PC-3 (cell line): Measurements from ENCODE around the gene DGKD. TPM values are rescaled to one million over a fixed set of nuclear protein-coding genes. Genes with fewer than 3 reads are reported as not detected.

Experiments
- ATAC-seq: fragments of 200-7000 bp; cut with Tn5 transposase; 2 replicates; pipeline ENCODE4 v1.9.1; 2020; ENCODE audit warnings: mild to moderate bottlenecking, moderate library complexity
- BruUV-seq: library from RNA; stranded (reverse); fragments of 400-500 nt; replicated peaks from 2 replicates; lab custom pipeline; 2021; lab: Mats Ljungman, UMichigan
- CTCF ChIA-PET: fragments of 300-600 bp; sonication (Branson Sonifier 250); formaldehyde crosslinking; loops from one replicate; lab custom pipeline; 2022; ENCODE audit warnings: antibody characterized with exemption; lab: Charles Lee
- POLR2A ChIA-PET: fragments of 300-600 bp; sonication (Branson Sonifier 250); formaldehyde crosslinking; loops from one replicate; lab custom pipeline; 2022; ENCODE audit warnings: antibody characterized with exemption; ENCODE audit not compliant: unreplicated experiment; lab: Charles Lee
- DNase-seq: peaks from one replicate; pipeline ENCODE4 v3.0.0-alpha.2; 2015
- H2AFZ ChIP-seq: fragments of 300-600 bp; sonication (generic); 2 replicates; pipeline ENCODE4 v1.6.0; 2016; ENCODE audit warnings: antibody characterized with exemption, low read length
- H3F3A ChIP-seq: fragments of 300-600 bp; sonication (generic); one replicate; pipeline ENCODE4 v1.6.0; 2017; ENCODE audit warnings: antibody characterized with exemption, low read length, control low read depth, mild to moderate bottlenecking; ENCODE audit not compliant: unreplicated experiment
- H3K27ac ChIP-seq: fragments of 300-600 bp; sonication (generic); 2 replicates; pipeline ENCODE4 v1.5.1; 2016; ENCODE audit warnings: mild to moderate bottlenecking, low read length
- H3K27me3 ChIP-seq: fragments of 300-600 bp; sonication (generic); 2 replicates; pipeline ENCODE4 v1.6.1; 2016; ENCODE audit warnings: low read length, mixed read lengths
- H3K36me3 ChIP-seq: fragments of 300-600 bp; sonication (generic); 2 replicates; pipeline ENCODE4 v1.6.1; 2016; ENCODE audit warnings: low read depth, mixed run types, low read length, mixed read lengths
- H3K4me1 ChIP-seq: fragments of 300-600 bp; sonication (generic); 2 replicates; pipeline ENCODE4 v1.5.1; 2016; ENCODE audit warnings: low read length; ENCODE audit not compliant: insufficient read depth
- H3K4me2 ChIP-seq: fragments of 300-600 bp; sonication (generic); 2 replicates; pipeline ENCODE4 v1.6.0; 2016; ENCODE audit warnings: low read length
- H3K4me3 ChIP-seq: fragments of 300-600 bp; sonication (generic); 2 replicates; pipeline ENCODE4 v1.5.1; 2016; ENCODE audit warnings: mild to moderate bottlenecking, low read length, mixed read lengths
- H3K79me2 ChIP-seq: fragments of 300-600 bp; sonication (generic); 2 replicates; pipeline ENCODE4 v1.6.1; 2017; ENCODE audit warnings: low read length, mixed read lengths
- H3K9ac ChIP-seq: fragments of 300-600 bp; sonication (generic); 2 replicates; pipeline ENCODE4 v1.6.0; 2016; ENCODE audit warnings: mild to moderate bottlenecking, low read length
- H3K9me2 ChIP-seq: fragments of 300-600 bp; sonication (generic); replicated peaks from 2 replicates; pipeline ENCODE4 v1.6.1; 2016; ENCODE audit warnings: mixed run types, low read length, mixed read lengths
- H3K9me3 ChIP-seq: fragments of 300-600 bp; sonication (generic); 2 replicates; pipeline ENCODE4 v1.6.1; 2016; ENCODE audit warnings: low read length, mixed read lengths
- H4K20me1 ChIP-seq: fragments of 300-600 bp; sonication (generic); 2 replicates; pipeline ENCODE4 v1.6.1; 2016; ENCODE audit warnings: low read length, mixed read lengths
- CTCF ChIP-seq: fragments of 300-600 bp; sonication (generic); conservative IDR thresholded peaks from 2 replicates; pipeline ENCODE4 v1.5.1; 2017; ENCODE audit warnings: antibody characterized with exemption, low read depth, mild to moderate bottlenecking, low read length
- EZH2 ChIP-seq: fragments of 300-600 bp; sonication (generic); IDR thresholded peaks from one replicate; pipeline ENCODE4 v1.6.1; 2017; ENCODE audit warnings: antibody characterized with exemption, mild to moderate bottlenecking, low read length; ENCODE audit not compliant: unreplicated experiment
- EZH2phosphoT487 ChIP-seq: fragments of 300-600 bp; sonication (generic); IDR thresholded peaks from 2 replicates; pipeline ENCODE4 v1.6.1; 2018; ENCODE audit warnings: mild to moderate bottlenecking, antibody characterized with exemption, low read length, borderline replicate concordance
- intact Hi-C: fragments of 100-400 bp; cut with micrococcal nuclease; formaldehyde crosslinking; loops from 2 replicates; pipeline ENCODE4 v1.9.0; 2023
- total RNA-seq: library from RNA; depleted of rRNA; stranded (reverse); fragments of >200 nt; gene quantifications from 2 replicates; pipeline ENCODE4 v1.2.3, GENCODE V29; 2014

Gene DGKD
- total RNA-seq, 1 experiment from 2014 or later = 23.3 TPM

GRCh38 chr2:233311241-233311926, 42.9 kb upstream of the DGKD start:
- Histone ChIP-seq H3K27me3 (no peaks in the 10 kb centered on the region), H3K4me2 (no peak overlapping the region), H3K4me1 (no peaks in the 10 kb centered on the region), H3K9ac (no peak overlapping the region), H2AFZ (no peak overlapping the region), H4K20me1 (no peaks in the 10 kb centered on the region), H3K9me3 (no peaks in the 10 kb centered on the region), H3K4me3 (no peak overlapping the region), H3K36me3 (no peaks in the 10 kb centered on the region), H3K9me2 (no peaks in the 10 kb centered on the region), H3K27ac (no peak overlapping the region), H3F3A (no peaks in the 10 kb centered on the region), H3K79me2 (no peaks in the 10 kb centered on the region)
- no peak for TF ChIP-seq EZH2phosphoT487
- no peak for TF ChIP-seq EZH2
- no peak for TF ChIP-seq CTCF
- ChIA-PET POLR2A (no interaction called here), CTCF (no interaction called here)
- DNase-seq = no peak
- no peak for ATAC-seq
- intact Hi-C loops = no loop called here
- no TSS peak for BruUV-seq

DNA sequence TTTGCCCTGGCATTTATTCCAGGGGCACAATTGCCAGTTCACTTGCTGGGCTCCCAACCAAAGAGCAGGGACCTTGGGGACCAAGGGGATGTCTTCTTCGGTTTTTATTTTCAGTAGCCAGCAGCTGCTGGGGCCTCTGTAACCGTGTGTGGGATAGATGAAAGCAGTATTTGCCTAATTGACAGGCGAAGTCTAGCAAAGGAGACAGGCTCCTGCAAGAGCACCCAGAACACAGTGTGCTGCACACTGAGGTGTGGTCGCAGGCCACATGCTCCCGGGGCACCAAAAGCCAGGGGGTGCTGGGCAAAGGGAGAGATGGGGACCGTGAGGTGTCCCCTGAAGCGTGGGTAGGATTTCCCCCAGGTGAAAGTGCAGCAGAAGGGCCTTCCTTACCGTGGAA, 41.4 kb upstream of the DGKD start:
- Histone ChIP-seq H2AFZ (no peak overlapping the region), H3K27me3 (no peaks in the 10 kb centered on the region), H3K27ac (no peak overlapping the region), H3K4me2 (no peak overlapping the region), H3F3A (no peaks in the 10 kb centered on the region), H3K9me2 (no peaks in the 10 kb centered on the region), H3K9me3 (no peaks in the 10 kb centered on the region), H3K79me2 (no peaks in the 10 kb centered on the region), H3K4me3 (no peak overlapping the region), H3K36me3 (no peaks in the 10 kb centered on the region), H3K9ac (no peak overlapping the region), H3K4me1 (no peaks in the 10 kb centered on the region), H4K20me1 (no peaks in the 10 kb centered on the region)
- TF ChIP-seq EZH2phosphoT487 = no peak
- TF ChIP-seq CTCF = no peak
- TF ChIP-seq EZH2 = no peak
- no peak; the same call in 1 of the 2 replicates for ATAC-seq
- BruUV-seq = no TSS peak
- ChIA-PET POLR2A (no interaction called here), CTCF (no interaction called here)
- intact Hi-C loops = no loop called here
- DNase-seq = no peak

DNA sequence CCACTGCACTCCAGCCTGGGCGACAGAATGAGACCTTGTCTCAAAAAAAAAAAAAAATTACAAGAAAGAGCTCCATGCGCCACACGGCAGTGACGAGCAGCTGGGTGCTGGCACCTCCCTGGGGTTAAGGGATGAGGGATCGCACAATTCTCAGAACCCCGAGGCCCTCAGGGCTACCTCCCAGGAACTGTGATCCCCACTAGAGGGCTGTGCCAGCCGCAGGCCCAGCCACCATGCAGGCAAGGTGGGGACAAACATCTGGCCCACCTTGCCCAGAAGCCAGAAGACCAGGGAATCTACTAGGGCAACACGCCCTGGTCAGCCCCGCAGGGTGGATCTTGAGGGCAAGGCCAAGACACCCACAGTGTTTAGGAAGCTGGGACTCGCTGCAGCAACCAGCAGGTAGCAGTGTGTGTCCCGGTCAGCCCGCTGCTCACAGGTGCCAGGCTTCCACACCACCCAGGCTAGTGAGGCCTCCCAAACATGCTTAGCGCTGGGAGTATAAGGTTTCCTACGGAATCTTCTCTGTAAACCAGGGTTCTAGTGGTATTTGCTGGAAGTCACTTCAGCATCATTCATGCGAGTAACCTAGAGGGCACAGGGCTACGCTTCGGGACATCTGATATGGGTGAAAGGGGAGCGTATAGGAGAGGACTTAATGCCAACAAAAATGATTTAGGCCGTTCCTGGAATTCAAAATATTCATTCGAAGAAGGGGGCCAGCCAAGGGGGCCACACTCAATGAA, 39.9 kb upstream of the DGKD start:
- intact Hi-C loops = no loop called here
- ChIA-PET CTCF (interaction anchor here (0.5 kb wide), 1 partner anchor 454 kb away, joined by 3 read pairs; no protein-coding TSS in a partner anchor), POLR2A (no interaction called here)
- DNase-seq = no peak
- H3K4me2 ChIP-seq = no peak overlapping the region
- no peak overlapping the region for H3K4me3 ChIP-seq
- no peaks in the 10 kb centered on the region for H4K20me1 ChIP-seq
- H2AFZ ChIP-seq = no peak overlapping the region
- no peak for ATAC-seq
- no peak overlapping the region for H3K27ac ChIP-seq
- no peak for TF ChIP-seq EZH2
- no peaks in the 10 kb centered on the region for H3K9me3 ChIP-seq
- H3K36me3 ChIP-seq = no peaks in the 10 kb centered on the region
- no peak overlapping the region for H3K9ac ChIP-seq
- H3F3A ChIP-seq = no peaks in the 10 kb centered on the region
- no peaks in the 10 kb centered on the region for H3K79me2 ChIP-seq
- H3K9me2 ChIP-seq = no peaks in the 10 kb centered on the region
- H3K27me3 ChIP-seq = 0 out of 2 replicates have a peak, but pooled peaks cover 2% of the 10 kb centered on the region
- no TSS peak for BruUV-seq
- no peaks in the 10 kb centered on the region for H3K4me1 ChIP-seq
